Heart left ventricle (tissue), 16 donors: ENCODE results near the gene CNFN. TPM values are rescaled to one million over a fixed set of nuclear protein-coding genes. Genes with fewer than 3 reads are reported as not detected.

Experiments used
- ATAC-seq, 4 donors: fragments of 200-7000 bp; cut with Tn5 transposase; one replicate each; pipeline ENCODE4 v1.9.1; 2020 to 2022; ENCODE audit warnings: moderate library complexity in 4 of 4, mild to moderate bottlenecking in 3 of 4, moderate number of reproducible peaks in 1 of 4
- DNase-seq, 5 donors: peaks; one replicate each; pipeline ENCODE4 v3.0.0-alpha.2; 2020
- H3K27ac ChIP-seq, 12 donors: fragments of 200-600 bp; sonication (generic) in 4 of 12; one replicate each; pipeline versions ENCODE4 v1.5.0 to v1.8.0; 2016 to 2022; ENCODE audit warnings: mild to moderate bottlenecking in 2 of 12
- H3K27me3 ChIP-seq, 9 donors: fragments of 200-600 bp; sonication (generic) in 2 of 9; one replicate each; pipeline versions ENCODE4 v1.5.1 to v1.8.0; 2016 to 2022; ENCODE audit warnings: mild to moderate bottlenecking in 3 of 9
- H3K36me3 ChIP-seq, 9 donors: fragments of 200-600 bp; sonication (generic) in 2 of 9; one replicate each; pipeline versions ENCODE4 v1.5.0 to v1.8.0; 2018 to 2022; ENCODE audit warnings: mild to moderate bottlenecking in 2 of 9
- H3K4me1 ChIP-seq, 12 donors: fragments of 200-600 bp; sonication (generic) in 4 of 12; one replicate each; pipeline versions ENCODE4 v1.5.0 to v1.8.0; 2016 to 2022; ENCODE audit warnings: mild to moderate bottlenecking in 3 of 12
- H3K4me3 ChIP-seq, 12 donors: fragments of 200-600 bp; sonication (generic) in 4 of 12; one replicate each; pipeline versions ENCODE4 v1.5.0 to v1.8.0; 2017 to 2022; ENCODE audit warnings: mild to moderate bottlenecking in 9 of 12, moderate library complexity in 4 of 12
- H3K9me3 ChIP-seq, 12 donors: fragments of 200-600 bp; sonication (generic) in 4 of 12; one replicate each; pipeline versions ENCODE4 v1.5.0 to v1.8.0; 2016 to 2022; ENCODE audit warnings: mild to moderate bottlenecking in 1 of 12
- CTCF ChIP-seq, 12 donors: fragments of 200-600 bp; sonication (generic) in 4 of 12; IDR thresholded peaks; one replicate each; pipeline versions ENCODE4 v1.5.0 to v1.8.0; 2018 to 2022; ENCODE audit warnings: antibody characterized with exemption in 12 of 12, mild to moderate bottlenecking in 5 of 12
- POLR2A ChIP-seq, 2 donors: fragments of 450-650 bp; IDR thresholded peaks; one replicate each; pipeline ENCODE4 v1.6.1; 2017; ENCODE audit warnings: antibody characterized with exemption in 2 of 2, mild to moderate bottlenecking in 2 of 2, moderate library complexity in 2 of 2
- WGBS, 4 donors: extraction: QIAGEN DNeasy Blood & Tissue Kit in 2 of 4; methylation state at CpG; one replicate each; pipeline versions ENCODE4 v1.1.5 to v1.1.7; 2013 to 2018; 5-methylcytosine and 5-hydroxymethylcytosine counted together
- intact Hi-C, 10 donors: fragments of 100-400 bp; cut with DNase I; formaldehyde crosslinking; loops; one replicate each; pipeline versions ENCODE4 v1.11.1 to v1.14.2; 2022
- polyA plus RNA-seq, 2 donors: library from polyadenylated mRNA; stranded (reverse); fragments of 200-250 nt; gene quantifications; one replicate each; pipeline ENCODE4 v1.2.3, GENCODE V29; 2013
- total RNA-seq, 9 donors: library from RNA; depleted of rRNA in 2 of 9; stranded (reverse); fragments of >200 nt in 2 of 9; fragmentation: NEBNext Ultra II Directional in 3 of 9; extraction: Animal tissue kit (Norgen Biotek cat#: 25700) in 3 of 9; gene quantifications; one replicate each; pipeline versions ENCODE4 v1.1.0 to v1.2.4, GENCODE V29; 2016 to 2023
- donor health status: ischemic (EF 13 %, LVEDD 7.1; RV severe dilation, severe dysfunction).
- donor health status: healthy with polysubstance abuse.
- donor health status: DM: no; HTN: yes; CAD: no.
- donor health status: DM: no; HTN: no; CAD: no.
- donor health status: ischemic (EF 25% LVEDD 6.9; RV normal size, moderate dysfunction).
- donor health status: ischemic (EF 25% LVEDD 5.7; RV mildly dilated, moderate dysfunction).
- donor health status: healthy.
- donor health status: DM: yes; HTN: yes; CAD: no.
- donor health status: ischemic (EF 35%, LVEDD 5.7; RV mildly dilated, moderate dysfunction).
- donor health status: nonischemic (EF 11% LVEDD 7.7; RV severe dilation, severe dysfunction).
- donor health status: DM: yes; HTN: yes; CAD: no.
- donor health status: PGD.
- donor health status: ischemic (EF 29% LVEDD 5.4; RV normal size, mild dysfunction).
- donor health status: nonischemic (EF 23%, LVEDD 6.1; RV moderate dilation, normal function).

Gene CNFN
- total and polyA plus RNA-seq, 11 donors: 0.62 to 2.9 (median 1.1) TPM; not detected in 5

GRCh38 chr19:42374826-42375376, 15.2 kb downstream of the CNFN start:
- Histone ChIP-seq H3K9me3 (no peaks in the 10 kb centered on the region), H3K36me3 (peaks cover 0 to 36% (median 22%) of the 10 kb centered on the region in 9 donors), H3K27me3 (no peaks in the 10 kb centered on the region), H3K4me1 (peaks cover 0 to 3% (median 0%) of the 10 kb centered on the region in 12 donors), H3K27ac (no peak overlapping the region), H3K4me3 (no peak overlapping the region)
- DNase-seq (no peak), ATAC-seq (no peak)
- intact Hi-C loops: no loop called here
- TF ChIP-seq CTCF (IDR thresholded peaks at IDR 0.05) (no peak), POLR2A (IDR thresholded peaks at IDR 0.05) (no peak)
- WGBS, 4 donors: 92 to 98% (median 97%) methylated on average over 10 to 11 of the region's 11 CpGs

- DNase-seq (no peak), ATAC-seq (no peak)
- no peaks in the 10 kb centered on the region for H3K9me3 ChIP-seq
- 66 to 83% (median 81%) methylated on average over 10 to 12 of the region's 12 CpGs for WGBS, 4 donors
- H3K27ac ChIP-seq: no peak overlapping the region
- no peak overlapping the region for H3K4me3 ChIP-seq
- H3K27me3 ChIP-seq: no peaks in the 10 kb centered on the region
- TF ChIP-seq POLR2A (IDR thresholded peaks at IDR 0.05): no peak
- no peak for TF ChIP-seq CTCF (IDR thresholded peaks at IDR 0.05)
- H3K4me1 ChIP-seq: peaks cover 0 to 24% (median 8%) of the 10 kb centered on the region in 12 donors
- peaks cover 0 to 28% (median 16%) of the 10 kb centered on the region in 9 donors for H3K36me3 ChIP-seq
- intact Hi-C loops: no loop called here
Measured at GRCh38 chr19:42370626-42371175, 19.4 kb downstream of the CNFN start.

GRCh38 chr19:42370068-42370520, 20.0 kb downstream of the CNFN start:
- H3K9me3 ChIP-seq: no peaks in the 10 kb centered on the region
- DNase-seq: no peak
- 77 to 91% (median 85%) methylated on average over 9 of the region's 9 CpGs for WGBS, 4 donors

More at GRCh38 chr19:42370068-42370520, 20.0 kb downstream of the CNFN start:
- no peak overlapping the region for H3K4me3 ChIP-seq
- intact Hi-C loops: no loop called here
- no peak for ATAC-seq
- peaks cover 0 to 30% (median 12%) of the 10 kb centered on the region in 12 donors for H3K4me1 ChIP-seq
- H3K27me3 ChIP-seq: no peaks in the 10 kb centered on the region
- no peak overlapping the region for H3K27ac ChIP-seq
- peaks cover 0 to 22% (median 16%) of the 10 kb centered on the region in 9 donors for H3K36me3 ChIP-seq
- TF ChIP-seq POLR2A (IDR thresholded peaks at IDR 0.05): no peak
- no peak for TF ChIP-seq CTCF (IDR thresholded peaks at IDR 0.05)
